T follicular helper cell (primary cell): ENCODE results near the gene TRIM65.
A peak's percentile ranks its signal among the peaks of the same experiment; 100 is the strongest.

ENCODE experiments used
- DNase-seq: peaks from one replicate; pipeline ENCODE4 v3.0.0-alpha.2; 2020; ENCODE audit warnings: low read depth

The TRIM65 gene

DNA sequence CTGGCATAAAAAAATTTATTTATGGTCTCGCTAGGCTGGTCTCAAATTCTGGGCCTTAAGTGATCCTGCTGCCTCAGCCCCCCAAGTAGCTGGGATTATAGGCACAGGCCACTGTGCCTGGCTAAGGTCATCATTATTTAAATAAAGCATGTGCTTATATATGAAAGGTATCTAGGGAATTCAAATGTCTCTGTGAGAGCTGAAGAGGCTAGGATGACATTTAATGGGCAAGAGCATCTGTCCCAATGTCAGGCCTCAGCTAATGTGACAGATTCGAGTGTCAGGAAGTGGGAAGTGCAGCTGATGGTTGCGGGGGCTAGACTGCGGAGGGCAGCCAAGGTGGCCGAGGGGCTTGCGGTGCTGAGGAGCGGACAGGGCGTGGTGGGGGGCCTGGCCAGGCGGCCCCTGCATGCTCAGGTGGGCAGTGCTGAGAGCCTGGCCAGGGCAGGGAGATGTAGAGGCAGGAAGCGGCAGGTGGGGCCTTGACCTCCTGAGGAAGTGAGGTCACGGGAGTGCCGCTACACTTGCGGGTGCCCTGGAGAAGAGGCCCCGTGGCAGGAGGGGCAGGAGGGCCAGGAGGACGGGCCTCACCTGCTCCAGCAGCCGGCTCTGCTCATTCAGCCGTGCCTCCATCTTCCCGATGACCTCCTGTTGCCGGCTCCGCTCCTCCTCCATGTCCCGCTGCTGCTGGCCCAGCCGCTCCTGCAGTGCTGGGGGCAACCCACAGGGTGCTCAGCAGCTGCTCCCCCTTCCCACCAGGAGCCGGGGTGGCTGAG, 20.6 kb upstream of the TRIM65 start:
- no peak for DNase-seq

DNA sequence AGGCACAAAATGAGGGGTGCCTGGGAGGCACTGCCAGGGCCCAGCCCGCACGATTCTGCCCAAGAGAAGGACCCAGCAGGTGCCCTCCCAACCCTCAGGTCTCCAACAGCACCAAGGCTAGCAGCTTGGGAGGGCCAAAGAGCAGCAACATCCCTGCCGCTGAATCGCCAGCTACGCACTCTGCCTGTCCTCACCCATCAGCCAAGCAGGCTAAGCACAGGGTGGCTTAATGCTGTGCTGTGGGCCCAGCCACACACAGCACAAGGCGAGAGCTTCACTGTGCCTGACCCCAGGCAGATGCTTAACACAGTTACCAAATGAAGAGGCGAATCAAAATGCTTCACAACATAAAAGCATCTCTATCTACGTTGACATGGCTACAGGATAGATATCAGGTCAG, 18.5 kb upstream of the TRIM65 start:
- no peak for DNase-seq

DNA sequence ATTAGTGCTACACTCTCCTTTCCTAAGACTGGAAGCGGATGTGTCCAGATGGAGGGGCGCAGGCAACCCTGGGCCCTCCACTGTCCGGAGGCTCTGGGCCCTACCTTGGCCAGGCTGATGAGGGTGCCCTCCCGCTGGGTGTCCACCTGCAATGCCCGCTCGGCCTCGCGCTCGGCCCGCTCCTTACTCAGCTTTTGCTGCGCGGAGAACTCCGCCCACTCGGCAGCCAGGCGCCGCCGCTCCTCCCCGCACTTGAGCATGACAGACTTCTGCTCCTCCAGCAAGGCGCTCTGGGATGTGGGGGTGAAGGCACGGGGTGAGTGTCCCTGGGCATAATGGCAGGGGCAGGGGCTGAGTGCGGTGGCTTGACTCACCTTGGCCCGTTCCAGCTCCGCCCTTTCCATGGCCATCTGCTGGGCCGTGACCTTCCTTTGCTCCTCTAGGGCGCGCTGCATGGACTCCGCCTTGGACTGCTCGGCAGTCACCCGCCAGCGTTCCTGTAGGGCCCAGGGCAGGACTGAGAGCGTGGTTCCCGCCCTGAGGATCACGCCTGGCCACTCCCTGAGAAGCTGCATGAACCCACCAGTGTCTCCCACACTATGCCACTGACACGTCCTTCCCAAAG, 18.0 kb upstream of the TRIM65 start:
- DNase-seq: no peak

DNA sequence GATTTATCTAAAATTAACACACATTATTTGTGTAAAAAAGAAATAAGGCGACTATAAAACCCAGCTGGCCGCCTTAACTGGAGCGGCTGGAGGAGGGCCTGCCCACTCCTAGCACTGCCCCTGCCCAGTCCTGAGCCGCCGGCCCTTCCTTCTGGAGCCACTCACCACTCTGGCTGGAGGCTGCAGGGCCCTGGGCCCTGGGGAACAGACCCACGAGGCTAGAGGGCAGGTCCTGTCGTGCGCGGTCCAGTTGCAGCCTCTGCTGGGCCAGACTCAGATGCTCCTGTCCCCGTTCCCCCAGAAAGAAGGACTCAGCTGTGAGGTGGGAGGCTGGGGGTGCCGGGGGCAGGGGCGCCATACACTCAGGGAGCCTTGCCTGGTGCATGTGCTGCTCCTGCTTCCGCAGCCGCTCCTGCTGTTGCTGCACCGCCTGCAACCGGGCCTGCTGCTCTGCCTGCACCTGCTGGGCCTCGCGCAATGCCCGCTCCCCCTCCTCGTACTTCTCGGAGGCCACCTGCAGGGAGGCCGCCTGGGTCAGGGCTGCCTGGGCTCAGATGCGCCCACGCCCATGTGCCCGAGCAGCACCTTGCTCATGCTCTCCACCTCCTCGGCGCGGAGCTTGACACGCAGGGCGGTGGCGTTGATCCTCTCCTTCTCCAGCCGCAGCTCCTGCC, 16.9 kb upstream of the TRIM65 start:
- DNase-seq: no peak

DNA sequence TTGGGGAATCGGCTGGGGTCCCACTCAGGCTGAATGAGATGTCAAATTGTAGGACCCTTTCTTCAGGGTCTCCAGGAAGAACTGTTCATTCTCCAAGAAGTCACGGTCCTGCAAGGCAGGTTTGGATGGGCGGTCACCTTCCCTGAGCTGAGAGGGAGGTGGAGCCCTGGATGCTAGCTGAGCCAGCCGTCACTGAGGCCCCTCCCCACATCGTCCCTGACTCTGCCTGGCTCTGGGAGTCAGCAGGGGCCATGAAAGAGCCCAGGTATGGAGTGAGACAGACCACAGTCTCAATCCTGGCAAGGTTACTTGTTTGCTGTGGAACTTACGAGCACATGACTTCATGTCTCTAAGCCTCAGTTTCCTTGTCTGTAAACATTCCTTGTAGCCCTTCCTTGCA, 13.9 kb upstream of the TRIM65 start:
- no peak for DNase-seq

DNA sequence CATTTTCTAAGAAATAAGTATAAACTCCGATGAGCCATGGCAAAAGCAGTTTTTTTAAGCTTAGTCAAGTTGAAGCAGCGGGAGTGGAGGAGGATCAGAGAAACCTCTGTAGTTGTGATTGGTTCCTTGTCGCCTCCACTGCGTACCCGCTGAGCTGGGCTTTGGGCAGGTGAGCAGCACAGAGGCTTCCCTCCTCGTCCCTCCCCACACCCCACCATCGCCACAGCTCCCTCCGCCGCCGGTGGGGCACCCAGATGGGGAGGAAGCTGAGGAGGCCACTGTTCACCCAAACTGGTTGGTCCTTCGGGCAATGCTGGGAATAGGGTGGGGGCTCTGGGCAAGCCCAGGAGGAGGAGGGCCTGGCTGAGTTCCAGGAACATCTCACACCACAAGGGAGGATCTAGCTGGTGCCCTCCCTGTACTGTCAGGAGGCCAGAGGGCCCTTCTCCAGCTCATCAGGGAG, 13.1 kb upstream of the TRIM65 start:
- DNase-seq: no peak

DNA sequence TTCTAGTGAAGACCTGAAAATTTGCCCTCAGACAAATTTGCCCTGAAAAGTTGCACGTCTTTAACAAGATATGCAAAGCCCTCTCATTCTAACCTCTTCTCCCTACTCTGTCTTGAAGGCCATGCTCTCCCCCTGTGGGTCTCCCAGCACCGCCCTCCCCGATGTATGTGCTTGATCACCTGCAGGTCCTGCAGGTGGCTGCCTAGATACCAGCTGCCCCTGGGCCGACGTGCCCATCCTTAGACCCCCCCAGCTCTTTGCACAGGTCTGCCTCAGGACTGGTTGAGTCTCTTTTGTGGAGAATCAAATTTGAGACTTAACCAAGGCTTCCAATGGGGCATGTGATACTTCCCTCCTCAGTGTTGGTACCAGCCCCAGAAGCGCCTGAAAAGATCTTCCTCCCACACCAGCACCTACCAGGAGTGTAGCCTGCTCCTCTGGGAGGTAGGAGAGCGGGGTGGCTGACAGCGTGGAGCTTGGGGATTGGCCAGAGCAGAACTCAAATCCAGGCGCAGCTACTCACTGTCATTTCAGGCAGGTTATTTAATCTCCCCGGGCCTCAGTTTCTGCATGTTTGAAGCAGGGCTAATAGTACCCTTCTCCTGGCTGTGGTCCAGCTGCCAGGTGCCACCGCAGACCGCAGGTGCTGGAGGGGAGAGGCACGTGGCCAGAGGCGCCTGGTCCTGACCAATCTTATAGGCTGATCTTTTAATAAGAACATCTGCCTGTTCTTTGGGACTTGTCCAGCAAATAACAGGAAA, 12.5 kb upstream of the TRIM65 start:
- no peak for DNase-seq

DNA sequence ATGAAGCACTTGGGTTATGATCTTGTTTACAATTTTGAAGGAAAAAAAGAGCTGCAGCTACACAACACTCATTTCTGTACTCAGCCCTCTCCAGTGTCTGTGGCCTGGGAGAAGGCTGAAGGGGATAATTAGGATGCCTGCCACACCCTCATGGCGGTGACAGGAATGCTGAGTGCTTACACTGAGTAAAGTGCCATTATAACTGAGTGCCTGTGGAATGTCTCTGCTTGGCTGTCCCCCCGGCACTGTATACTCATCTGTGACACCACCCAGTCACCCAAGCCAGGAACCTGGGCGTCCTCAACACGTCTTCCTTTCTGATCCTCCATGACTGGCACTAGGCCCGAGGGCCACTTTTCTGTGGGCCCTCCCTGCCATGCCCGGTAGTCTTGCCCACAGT, 11.4 kb upstream of the TRIM65 start:
- no peak for DNase-seq

DNA sequence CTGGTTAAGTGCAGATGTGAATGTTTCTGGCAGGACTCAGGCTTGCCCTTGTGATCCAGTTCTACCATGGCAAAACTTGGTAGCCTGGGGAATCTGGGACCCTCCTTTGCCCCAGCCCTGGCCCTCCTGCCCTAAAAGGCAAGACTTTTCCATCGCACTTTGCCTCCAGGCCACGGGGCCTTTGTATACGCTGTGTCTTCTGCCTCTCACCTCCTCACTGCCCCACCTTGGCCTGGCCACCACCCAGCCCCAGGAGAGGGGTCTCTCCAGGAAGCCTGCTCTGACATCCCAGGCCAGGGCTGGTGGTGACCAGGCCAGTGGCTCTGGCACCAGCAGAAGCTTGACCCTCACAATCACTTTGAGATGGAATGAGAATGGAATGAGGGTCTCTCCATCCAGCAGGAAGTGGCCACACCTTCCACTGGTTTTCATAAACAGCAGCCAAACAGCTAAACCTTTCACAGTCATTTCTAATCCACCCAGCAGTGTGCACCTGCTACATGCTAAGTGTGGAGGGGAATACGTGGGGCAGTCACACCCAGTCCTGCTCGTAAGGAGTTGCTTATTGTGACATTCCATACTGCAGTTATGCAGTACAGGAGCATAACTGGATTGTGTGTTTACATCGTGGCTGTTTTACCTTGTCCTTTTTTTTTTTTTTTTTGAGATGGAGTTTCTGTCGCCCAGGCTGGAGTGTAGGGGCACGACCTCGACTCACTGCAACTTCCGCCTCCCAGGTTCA, 9.6 kb upstream of the TRIM65 start:
- DNase-seq: no peak

DNA sequence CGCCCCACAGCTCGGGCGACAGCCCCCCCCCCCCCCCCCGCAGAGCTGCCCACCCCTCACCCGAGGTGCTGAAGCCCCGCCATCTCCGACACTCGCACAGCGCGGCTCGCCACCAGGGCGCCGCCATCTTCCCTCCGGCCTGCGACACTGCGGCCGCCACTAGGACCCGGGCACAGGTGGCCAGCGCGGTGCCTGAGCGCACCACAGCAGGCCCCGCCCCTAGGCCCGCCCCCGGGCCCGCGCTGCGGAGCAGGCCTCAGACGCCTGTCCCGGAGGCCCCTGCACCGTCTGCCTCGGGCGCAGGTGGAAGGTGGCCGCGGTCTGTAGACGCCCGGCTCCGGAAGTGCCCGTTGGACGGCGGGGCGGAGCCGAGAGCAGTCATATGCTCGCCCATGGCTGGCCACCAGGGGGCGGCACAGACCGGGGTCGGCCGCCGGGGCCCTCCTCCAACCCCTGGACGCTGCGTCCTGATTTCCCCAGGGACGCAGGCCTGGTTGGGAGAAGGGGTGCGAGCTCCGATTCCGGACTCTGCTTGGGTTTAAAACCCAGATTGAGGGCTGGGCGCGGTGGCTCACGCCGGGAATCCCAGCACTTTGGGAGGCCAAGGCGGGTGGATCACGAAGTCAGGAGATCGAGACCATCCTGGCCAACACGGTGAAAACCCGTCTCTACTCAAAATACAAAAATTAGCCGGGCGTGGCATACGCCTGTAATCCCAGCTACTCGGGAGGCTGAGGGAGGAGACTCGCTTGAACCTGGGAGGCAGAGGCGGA, 8.2 kb upstream of the TRIM65 start, which contains the start of gene MRPL38:
MRPL38 (minus strand) TSS at position 136 of the 773 bp plus-strand sequence; CDS start at position 127, 9 bp downstream.
- peak; percentile 81 for DNase-seq

DNA sequence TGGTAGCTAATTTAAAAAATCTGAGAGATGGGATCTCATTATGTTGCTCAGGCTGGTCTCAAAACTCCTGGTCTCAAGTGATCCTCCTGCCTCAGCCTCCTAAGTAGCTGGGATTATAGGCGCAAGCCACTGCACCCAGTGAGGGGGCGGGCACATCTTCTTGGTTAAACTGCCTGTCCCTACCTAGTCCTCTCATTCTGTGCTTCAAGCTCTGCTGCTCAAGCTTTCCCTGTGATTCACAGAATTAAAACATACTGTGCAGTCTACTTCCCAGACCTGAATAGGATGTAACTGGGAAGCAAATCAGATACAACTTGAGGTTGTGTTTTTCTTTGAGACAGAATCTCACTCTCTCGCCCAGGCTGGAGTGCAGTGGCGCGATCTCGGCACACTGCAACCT, 5.7 kb upstream of the TRIM65 start:
- no peak for DNase-seq

DNA sequence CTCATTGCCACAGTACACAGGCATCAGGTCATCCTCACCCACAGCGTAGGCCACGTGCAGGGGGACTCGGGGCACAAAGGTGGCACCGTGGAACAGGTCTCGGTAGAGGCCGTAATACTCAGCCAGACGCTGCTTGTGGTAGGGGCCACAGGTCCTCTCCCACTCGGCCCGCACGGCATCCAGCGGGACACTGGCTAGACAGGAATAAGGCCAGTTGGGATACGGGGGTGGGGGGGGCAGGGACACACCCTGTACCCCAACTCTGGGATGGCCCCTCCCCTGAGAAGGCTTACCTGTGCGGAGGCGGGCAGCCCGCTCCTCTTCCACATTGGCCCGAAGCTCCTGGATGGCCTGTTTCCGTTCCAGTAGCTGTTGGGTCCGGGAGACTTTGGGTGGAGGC, 5.0 kb upstream of the TRIM65 start:
- DNase-seq: no peak

DNA sequence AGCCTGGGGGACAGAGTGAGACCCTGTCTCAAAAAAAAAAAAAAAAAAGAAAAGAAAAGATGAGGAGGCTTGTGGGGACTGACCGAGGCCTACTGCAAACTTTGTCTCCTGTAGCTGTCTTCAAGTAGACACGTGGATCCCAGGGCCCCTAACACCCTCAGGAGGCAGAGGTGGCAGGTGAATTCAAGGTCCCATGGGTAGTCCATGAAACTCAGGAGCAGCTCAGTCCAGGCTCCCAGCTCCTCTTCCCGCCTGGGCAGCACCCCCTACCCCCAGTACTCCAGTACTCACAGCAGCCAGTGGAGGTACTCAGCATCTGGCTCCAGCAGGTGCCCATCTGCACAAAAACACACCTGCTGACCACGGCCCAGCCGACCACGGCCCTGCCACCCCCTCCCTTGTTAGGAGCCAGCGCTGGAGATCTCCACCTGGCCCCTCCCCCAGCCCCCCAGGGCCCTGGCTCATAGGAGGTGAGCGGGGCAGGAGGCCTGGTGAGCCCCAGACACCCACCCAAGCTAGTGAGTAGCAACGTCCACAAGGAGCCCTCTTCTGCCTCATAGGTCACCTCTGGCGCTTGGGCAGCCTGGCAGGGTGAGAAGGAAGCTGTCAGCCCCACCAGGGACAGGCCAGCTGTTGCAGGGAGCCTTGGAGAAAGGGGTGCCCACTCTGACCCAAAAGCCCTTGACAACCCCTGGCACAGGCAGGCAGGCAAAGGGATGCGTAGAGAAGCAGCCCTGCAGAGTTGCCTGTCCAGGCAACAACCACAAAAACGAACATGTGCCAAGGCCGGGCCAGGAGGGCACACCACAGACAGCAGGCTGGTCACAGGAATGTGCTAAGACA, 4.2 kb upstream of the TRIM65 start:
- no peak for DNase-seq

DNA sequence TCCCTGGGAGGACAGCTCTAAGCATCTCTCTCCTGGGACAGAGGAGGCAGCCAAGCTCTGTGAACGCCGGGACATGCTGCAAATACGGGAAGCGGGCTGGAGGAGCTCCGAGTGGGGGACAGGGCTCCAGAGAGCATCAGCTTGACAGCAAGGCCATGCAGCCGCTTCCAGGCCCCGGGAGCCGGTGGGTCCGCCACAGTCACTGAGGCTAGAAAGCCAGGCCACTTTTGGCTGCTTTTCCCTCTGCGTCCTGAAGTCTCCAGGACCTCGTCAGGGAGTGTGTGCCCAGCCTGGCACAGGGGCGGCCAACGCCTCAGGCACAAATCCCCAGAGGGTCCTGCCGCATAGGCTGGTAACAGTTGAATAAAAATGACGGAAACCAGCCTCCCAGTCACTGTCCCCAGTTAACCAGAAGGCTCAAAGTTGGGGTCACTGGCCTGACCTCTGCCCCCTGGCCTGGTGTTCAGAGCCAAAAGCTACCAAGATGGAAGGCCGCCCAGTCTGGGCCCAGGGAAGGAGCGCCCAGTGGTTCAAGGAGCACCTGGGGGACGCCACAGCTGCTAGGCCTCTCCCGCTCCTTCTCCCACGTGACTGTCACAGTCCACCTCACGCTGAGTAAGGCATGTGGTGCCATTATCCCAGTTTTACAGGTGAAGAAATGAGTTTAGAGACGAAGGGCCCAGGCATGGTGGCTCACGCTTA, 3.2 kb upstream of the TRIM65 start:
- DNase-seq: no peak

DNA sequence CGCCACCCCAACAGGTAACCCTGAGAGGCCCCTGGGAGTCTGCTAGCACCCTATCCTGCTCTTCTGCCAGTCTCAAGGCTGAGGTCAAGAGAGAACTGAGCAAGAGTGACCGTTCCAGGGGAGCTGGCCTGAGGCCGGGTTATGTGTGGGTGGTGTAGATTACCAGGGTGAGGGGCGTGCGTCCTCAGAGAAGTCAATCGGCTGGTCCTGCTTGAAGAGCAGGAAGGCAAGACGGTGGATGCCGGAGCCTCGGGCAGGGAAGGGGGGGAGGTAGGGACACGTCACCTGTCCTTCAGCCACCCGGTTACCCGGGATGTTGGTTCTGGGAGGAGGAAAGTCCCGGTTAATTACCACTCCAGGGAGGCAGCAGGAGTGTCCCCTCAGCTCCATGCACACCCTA, 2.6 kb upstream of the TRIM65 start:
- no peak for DNase-seq

DNA sequence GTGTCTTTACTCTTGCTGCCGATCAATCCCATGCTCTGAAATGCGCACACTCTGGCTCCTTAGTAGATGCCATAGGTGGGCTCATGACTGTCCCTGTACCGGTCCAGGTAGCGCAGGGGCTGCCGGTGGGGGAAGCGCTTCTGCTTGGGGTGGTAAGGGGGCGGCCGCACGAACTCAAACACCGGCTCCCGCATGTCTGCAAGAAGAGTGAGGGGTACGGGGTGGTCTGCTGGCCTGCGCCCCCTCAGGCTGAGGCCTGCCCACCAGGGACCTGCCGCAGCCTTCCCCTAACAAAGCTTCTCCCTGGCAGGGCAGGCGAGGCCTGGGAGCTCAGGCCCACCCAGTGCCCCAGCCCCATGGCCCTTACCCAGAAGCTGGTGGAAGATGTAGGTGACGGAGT, 2.0 kb upstream of the TRIM65 start:
- DNase-seq: no peak

DNA sequence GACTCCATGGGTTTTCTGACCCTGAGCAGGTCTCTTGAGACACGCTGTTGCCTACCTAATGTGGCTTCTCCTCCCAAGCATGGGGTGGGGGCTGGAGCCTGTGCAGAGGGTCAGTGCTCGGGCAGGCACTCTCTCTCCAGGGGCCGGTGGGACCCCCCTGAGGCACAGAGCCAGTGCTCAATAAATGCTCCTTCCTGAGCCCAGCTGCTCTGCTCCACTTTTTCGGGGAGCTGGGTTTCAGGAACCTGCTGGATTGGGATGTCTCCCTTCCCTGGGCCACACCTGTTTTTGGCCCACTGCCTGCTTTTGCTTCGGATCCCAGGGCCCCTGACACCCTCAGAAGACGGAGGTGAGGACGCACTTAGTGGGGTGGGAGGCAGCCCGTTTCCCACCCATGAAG, 1.3 kb upstream of the TRIM65 start:
- DNase-seq: no peak

DNA sequence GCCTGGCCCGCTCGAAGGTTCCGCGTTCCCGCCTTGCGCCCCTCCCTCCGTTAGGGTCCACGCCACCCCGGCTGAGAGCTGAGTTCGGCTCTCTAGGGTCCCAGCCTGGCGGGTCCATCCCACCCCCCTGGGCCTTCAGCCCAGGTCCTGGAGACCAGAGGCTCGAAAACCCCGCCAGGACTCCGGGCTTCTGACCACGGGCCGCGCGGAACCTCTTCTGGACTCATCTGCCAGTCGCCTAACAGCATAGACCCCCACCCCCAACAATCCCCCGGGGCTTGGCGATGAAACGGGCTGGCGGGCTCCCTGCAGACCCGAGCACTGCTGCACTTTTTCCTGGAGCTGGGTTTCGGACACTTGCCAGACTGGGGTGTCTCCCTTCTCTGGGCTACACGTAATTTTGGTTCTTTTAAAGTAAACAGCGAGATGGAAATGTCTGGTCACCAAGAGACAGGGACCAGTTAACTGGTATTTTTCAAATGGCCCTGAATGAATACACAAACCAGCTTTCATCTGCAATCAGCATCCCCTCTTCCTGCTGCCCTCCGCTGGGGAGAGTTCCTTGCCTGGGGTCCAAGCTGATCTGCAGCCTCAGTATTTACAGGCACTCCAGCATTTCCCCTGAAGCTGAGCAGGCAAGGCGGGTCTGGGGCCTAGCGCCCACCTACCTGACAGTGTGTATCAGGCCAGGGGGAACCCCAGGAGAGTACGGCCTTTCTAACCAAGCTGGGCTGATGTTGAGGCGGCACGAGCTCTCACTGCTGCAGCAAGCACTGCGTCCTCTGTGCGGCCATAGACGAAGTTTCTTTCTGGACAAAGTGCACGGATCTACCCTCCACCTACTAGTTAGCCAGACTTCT, 639 bp upstream of the TRIM65 start:
- DNase-seq: no peak
